ENCODE data around the gene ZC3H18. TPM values are rescaled to one million over a fixed set of nuclear protein-coding genes. Genes with fewer than 3 reads are reported as not detected.
A peak's percentile ranks its signal among the peaks of the same experiment; 100 is the strongest.

Gene ZC3H18
- polyA plus RNA-seq, 1 donor, result 34.0 TPM

- no peak for DNase-seq
Measured at GRCh38 chr16:88584676-88585075, 14.5 kb downstream of the ZC3H18 start.

GRCh38 chr16:88585269-88585668 is 15.1 kb downstream of the ZC3H18 start:
- DNase-seq, result no peak

GRCh38 chr16:88585927-88586581 is 15.9 kb downstream of the ZC3H18 start:
- no peak for DNase-seq

- no peak for DNase-seq
Measured at GRCh38 chr16:88588148-88588547, 17.9 kb downstream of the ZC3H18 start.

- DNase-seq, result no peak
Measured at GRCh38 chr16:88588754-88589153, 18.6 kb downstream of the ZC3H18 start.

GRCh38 chr16:88589441-88589840 is 19.2 kb downstream of the ZC3H18 start:
- DNase-seq, result no peak

- peak; percentile 30 for DNase-seq
Measured at GRCh38 chr16:88591577-88592021, 21.4 kb downstream of the ZC3H18 start.

- DNase-seq, result no peak
Measured at GRCh38 chr16:88593061-88593460, 22.9 kb downstream of the ZC3H18 start.

- DNase-seq, result no peak
Measured at GRCh38 chr16:88593489-88593888, 23.3 kb downstream of the ZC3H18 start.

GRCh38 chr16:88593910-88594309 is 23.7 kb downstream of the ZC3H18 start:
- no peak for DNase-seq

GRCh38 chr16:88595101-88595500 is 24.9 kb downstream of the ZC3H18 start:
- DNase-seq, result no peak

- DNase-seq, result no peak
Measured at GRCh38 chr16:88595921-88596320, 25.7 kb downstream of the ZC3H18 start.

GRCh38 chr16:88596483-88596882 is 26.3 kb downstream of the ZC3H18 start:
- DNase-seq, result no peak

- no peak for DNase-seq
Measured at GRCh38 chr16:88597856-88598491, 27.8 kb downstream of the ZC3H18 start.

GRCh38 chr16:88599092-88599733 is 29.0 kb downstream of the ZC3H18 start:
- DNase-seq, result peak; percentile 51

GRCh38 chr16:88599825-88600538 is 29.8 kb downstream of the ZC3H18 start:
- DNase-seq, result no peak

- DNase-seq, result no peak
Measured at GRCh38 chr16:88600539-88600896, 30.3 kb downstream of the ZC3H18 start.

GRCh38 chr16:88601313-88602036 is 31.3 kb downstream of the ZC3H18 start:
- DNase-seq, result no peak

- no peak for DNase-seq
Measured at GRCh38 chr16:88602091-88602490, 31.9 kb downstream of the ZC3H18 start.

GRCh38 chr16:88605186-88606147 is 35.3 kb downstream of the ZC3H18 start:
- no peak for DNase-seq

GRCh38 chr16:88606148-88606757 is 36.0 kb downstream of the ZC3H18 start:
- DNase-seq, result no peak
